ENCODE data around the gene RPS18. TPM values are rescaled to one million over a fixed set of nuclear protein-coding genes. Genes with fewer than 3 reads are reported as not detected.

The RPS18 gene
- total RNA-seq, 1 donor from 2014 or later = 4,478 TPM

DNA sequence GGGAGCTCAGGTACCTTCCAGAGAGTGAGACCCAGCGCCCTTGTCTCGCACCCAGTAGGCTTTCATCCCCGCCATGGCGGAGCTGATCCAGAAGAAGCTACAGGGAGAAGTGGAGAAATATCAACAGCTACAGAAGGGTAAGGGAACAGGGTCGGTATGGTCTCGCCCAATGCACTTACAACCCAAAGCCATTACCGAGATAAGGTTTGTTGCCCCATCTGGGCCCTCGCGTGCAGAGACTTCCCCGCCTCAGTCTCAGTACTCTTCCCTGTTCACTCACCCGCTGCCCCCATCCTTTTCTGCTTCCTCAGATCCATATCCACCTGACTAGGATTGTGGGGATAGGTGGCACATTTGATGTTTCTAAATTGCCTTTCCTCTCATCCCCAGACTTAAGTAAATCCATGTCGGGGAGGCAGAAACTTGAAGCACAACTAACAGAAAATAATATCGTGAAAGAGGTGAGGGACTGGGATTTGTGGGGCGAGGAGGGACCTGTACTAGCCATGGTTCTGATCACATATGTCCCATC lies 18.0 kb downstream of the RPS18 start:
- no peak for DNase-seq (ENCODE audit: low read depth, low spot score)

DNA sequence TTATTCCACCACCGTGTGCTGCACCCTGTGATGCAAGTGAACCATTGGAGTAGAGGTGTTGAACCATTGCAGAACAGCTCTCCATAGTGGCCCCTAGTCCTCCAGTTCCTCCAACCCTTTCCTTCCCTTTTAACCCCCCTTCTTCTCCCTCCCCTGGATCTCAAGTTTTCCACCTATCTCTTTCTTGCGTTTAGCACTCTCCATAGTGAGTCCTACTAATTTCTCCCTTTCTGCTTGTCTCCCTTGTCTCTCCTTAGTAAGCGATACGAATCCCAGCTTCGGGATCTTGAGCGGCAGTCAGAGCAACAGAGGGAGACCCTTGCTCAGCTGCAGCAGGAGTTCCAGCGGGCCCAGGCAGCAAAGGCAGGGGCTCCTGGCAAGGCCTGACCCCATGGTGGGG lies 18.6 kb downstream of the RPS18 start:
- DNase-seq (ENCODE audit: low read depth, low spot score) = no peak

DNA sequence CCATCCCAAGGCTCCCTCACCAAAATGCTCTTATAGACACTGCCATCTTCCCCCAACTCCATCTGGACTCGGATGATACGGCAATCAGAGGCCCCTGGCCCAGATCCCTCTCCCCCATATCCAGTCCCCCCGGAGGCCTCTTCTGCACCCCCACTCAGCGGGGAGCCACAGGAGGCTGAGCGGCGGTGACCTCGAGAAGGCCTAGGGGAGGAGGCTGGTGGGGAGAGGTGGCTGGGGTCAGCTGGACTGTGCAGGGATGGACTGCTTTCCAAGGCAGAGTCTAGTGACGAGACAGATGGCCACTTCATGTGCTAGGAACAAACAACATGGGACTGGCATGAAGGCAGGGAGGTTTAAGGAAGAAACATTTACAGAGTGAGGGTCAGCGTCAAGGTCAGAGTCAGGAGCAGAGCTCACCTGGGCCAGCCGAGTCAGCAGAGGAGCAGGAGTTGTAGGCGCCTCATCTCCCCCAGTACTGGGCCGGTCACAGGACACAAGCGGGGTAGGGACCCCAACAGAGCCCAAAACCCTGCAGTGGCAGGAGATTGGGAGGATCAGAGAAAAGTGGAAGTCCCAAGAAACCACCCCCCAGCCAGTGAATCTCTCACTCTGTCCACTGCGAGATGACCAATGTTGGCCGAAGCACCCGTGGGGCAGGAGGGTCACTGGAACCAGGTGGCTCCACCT lies 21.3 kb downstream of the RPS18 start:
- DNase-seq (ENCODE audit: low read depth, low spot score) = no peak

DNA sequence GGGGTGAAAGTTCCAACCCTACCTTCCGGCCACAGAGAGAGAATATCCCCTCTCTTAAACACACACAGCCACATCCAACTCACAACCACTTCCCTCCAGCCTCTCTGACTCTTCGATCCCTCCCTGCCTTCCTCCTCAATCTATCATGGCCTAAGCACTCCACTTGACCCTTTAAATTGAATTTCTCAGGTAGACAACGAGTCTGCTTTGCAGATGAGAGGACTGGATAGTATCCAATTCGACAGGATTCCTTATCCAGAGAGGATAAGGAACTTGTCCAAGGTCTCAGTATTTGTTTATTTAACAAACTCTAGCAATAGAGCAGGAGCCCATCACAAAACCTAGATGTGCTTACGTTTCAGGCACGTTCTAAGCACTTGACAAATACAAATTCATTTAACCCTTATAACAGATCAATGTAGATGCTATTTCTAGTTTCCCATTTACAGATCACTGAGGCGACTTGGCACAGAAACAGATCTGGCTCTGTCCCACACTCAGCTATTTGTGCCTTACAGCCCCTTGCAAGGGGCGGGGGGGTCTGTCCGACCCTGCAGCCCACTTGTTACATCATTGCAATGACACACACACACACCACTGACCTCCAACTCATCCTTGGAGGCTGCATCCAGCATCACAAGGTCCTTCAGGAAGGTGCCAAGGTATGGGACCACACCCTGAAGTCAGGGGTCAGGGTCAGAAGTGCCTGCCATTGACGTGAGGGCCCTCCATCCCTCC lies 22.4 kb downstream of the RPS18 start:
- DNase-seq (ENCODE audit: low read depth, low spot score) = no peak

GRCh38 chr6:33295621-33296369 lies 23.9 kb downstream of the RPS18 start:
- DNase-seq (ENCODE audit: low read depth, low spot score) = no peak

GRCh38 chr6:33296797-33297405 lies 25.0 kb downstream of the RPS18 start:
- no peak for DNase-seq (ENCODE audit: low read depth, low spot score)

- no peak for DNase-seq (ENCODE audit: low read depth, low spot score)
Measured at GRCh38 chr6:33297406-33297955, 25.6 kb downstream of the RPS18 start.

DNA sequence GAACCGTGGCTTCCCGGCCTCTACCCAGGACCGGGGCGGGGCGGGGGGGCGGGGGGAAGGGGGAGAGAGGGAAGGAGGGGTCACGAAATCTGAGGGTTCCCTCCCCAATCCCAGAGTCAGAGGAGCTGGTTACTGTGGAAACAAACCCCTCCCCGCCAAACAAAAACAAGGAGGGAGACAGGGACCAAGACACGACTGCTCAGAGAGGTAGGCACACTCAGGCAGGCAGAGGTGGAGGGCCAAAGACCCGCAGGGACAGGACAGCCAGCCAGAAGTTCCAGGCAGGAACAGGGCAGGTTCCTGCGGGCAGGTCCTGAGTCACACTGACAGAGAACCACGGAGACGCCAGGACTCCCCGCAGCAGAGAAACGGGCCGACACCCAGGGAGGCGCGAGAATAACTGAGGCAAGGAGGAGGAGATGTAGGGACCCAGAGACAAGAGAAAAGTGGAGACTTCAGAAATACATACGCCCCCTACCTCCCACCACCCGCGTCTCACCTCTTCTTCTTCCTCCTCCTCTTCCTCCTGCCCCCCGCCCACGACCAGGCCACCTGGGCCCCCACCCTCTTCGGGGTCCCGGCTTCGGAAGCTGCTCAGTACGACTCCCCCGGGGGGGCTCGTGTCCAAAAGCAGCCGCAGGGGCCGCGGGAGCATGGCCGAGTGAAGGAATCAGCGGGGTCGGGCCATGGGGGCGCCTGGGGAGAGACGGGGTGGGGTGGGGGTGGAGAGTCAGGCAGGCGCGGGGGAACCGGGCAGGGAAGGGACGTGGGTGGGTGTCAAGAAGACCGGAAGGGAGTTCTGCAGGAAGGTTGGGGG lies 26.3 kb downstream of the RPS18 start:
- no peak for DNase-seq (ENCODE audit: low read depth, low spot score)

DNA sequence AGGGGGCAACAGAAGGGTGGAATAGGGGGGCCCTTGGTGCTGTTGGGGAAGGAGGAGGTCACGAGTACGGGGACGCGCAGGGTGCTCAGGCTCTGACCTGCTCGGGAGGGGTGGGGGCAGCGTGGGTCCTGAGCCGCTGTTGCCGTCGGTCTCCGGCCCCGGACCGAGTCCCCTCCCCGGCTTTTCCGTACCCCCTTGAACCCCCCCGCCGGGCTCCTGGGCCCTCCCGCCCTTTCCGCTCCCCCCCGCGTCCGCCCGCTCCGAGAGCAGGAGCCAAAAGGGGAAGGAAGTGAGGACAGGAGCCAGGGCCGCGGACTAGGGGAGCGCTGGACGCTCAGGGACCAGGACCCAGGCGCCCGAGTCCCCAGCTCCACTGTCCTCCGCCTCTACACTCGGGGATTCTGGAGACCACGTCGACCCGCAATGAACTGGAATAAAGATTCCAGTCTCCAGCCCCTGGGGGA lies 26.9 kb downstream of the RPS18 start, which contains the start of gene RGL2:
Gene RGL2 (minus strand): TSS at position 170 of the 464 bp plus-strand sequence. CDS start 332 bp downstream, outside the sequence.
- no peak for DNase-seq (ENCODE audit: low read depth, low spot score)

DNA sequence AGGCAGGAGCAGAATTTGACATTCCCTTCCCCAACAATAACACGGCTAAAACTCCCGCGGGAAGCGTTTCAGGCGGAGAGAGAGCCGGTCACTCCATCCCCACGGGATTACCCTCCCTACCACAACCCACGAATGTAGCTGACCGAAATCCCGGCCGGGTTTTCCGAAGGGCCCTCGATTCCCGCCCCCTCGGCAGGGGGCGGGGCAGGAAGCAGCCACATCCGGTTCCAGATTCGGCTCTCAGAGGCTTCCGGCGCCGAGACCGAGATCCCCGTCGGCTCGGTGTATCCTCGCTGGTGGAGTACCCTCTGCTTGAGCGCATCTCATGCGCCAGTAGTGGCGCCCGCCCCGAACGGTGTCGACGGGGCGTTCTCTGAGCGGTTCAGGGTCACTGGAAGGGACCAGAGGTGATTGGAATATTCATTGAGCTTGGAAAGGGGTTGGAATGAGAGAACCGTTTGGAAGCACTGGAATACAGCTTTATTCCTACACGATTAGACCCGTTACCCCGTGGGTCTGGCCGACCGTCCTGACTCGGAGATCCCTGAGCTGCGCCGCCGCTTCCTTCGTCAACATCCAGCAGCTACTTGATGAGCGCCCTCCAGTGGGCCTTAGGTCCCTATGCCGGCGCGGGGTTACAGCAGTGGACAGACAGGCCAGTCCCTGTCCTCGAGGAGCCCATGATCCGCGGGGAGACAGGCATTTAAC lies 27.5 kb downstream of the RPS18 start:
- DNase-seq (ENCODE audit: low read depth, low spot score) = peak; percentile 70

- DNase-seq (ENCODE audit: low read depth, low spot score) = no peak
Measured at GRCh38 chr6:33301877-33302276, 30.0 kb downstream of the RPS18 start.

DNA sequence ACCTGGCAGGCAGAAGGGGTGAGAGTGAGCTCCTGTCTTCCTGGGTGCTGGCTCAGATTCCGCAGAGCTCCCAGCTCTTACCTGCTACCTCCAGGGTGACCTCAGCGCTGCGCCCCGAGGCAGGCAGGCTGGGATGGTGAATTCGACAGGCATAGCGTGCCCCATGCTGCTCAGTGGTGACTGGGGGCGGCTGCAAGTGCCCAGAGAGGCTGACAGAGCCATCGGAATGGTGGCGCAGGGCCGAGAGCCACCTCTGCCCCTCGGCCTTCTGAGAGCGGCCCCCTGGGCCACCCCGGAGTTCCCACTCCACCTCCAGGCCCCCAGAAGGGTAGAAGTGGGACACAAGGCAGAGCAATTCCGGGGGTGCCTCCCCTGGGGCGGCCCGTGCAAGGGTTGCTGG lies 32.3 kb downstream of the RPS18 start:
- no peak for DNase-seq (ENCODE audit: low read depth, low spot score)

DNA sequence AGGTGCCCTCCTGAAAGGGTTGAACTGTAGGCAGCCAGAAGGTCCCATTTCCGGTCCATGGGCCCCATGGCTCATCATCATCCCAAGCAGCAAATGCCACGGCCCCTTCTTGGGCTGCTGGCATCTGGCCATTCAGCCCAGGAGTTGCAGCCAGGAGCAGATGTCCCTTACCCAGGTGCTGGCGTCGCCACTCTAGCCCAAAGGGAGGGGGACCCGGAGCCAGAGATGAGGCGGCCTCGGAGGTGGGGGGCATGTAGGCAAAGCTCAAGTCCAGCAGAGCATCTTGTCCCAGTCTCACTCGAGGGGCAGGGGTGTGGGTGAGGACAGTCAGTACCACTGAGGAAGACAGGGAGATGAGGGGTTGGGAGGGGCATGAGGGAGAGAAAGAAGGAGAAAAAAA lies 33.2 kb downstream of the RPS18 start:
- DNase-seq (ENCODE audit: low read depth, low spot score) = no peak

DNA sequence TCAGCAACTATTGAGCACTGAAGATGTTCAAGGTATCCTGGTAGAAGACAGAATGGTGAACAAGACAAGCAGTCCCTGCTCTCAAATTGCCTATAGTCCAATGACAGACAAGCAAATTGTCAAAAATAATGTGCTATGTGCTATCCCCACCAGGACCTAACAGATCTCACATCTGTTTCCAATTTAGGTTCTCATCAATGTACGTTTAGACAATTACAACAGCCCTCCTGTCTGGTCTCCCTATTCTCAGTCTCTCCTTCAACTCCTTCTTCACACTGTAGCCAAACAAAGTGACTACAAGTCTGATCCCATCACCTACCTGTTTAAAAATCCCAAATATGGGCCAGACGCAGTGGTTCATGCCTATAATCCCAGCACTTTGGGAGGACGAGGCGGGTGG lies 34.5 kb downstream of the RPS18 start:
- DNase-seq (ENCODE audit: low read depth, low spot score) = no peak

GRCh38 chr6:33312361-33313104 lies 40.7 kb downstream of the RPS18 start:
- no peak for DNase-seq (ENCODE audit: low read depth, low spot score)

DNA sequence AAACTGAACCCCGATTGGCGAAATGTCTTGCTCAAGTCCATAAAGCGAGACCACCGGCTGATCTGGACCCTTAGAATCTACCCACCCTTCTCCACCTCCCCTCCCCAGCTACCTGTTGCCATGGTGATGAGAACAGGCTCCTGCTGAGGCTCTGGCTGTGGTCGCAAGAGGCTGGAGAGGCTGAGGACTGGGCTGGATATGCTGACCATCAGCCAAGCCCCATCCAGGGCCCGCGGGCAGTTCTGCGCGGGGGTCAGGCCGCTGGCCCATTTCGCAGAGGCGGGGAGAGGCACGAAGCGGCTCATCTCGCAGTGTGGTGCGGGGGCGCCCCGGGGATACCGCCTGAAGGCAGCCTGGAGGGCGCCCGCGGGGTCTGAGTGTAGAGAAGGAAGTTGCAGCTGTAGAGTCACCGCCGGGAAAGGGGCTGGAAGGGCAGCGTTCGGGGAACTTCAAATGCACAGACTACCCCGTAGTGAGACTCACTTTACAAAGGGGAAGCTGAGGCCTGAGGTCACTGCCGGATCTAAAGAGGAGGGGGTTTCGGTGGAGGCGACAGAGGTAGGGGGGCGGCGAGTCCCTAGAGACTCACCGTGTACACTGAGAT lies 41.3 kb downstream of the RPS18 start:
- DNase-seq (ENCODE audit: low read depth, low spot score) = no peak

GRCh38 chr6:33313709-33314514 lies 42.0 kb downstream of the RPS18 start, which contains the start of gene TAPBP:
Gene TAPBP (minus strand): TSS chr6:33314078. CDS start chr6:33314041, 37 bp downstream.
- DNase-seq (ENCODE audit: low read depth, low spot score) = no peak
